DLD1 (cell line): Measurements from ENCODE around the gene BRD7.

Source experiments
- in situ Hi-C: cut with HindIII; loops from 2 replicates; pipeline ENCODE4 v1.10.0; 2017; ENCODE audit warnings: low sequenced_read_pairs

BRD7 gene

DNA sequence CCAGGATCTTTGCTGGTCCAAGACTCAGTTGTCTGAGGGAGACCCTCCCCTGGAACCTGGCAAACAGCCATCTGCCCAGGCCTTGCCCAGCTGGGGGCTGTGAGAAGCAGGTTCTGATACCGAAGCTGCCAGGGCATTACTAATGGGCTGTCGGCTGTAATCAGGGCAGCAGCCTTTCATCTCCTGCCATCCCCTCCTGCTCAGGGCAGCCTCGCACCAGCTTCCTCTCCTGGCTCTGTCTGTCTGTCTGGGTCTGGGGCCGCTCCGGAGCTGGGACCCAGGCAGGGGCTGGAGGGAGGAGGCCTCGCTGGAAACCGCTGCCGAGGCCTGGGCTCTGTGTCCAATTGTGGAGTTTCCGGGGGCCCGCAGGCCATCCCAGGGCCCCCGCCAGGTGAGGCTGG, 21.6 kb upstream of the BRD7 start:
- in situ Hi-C loops, result no loop called here

GRCh38 chr16:50389900-50390299, 21.1 kb upstream of the BRD7 start:
- in situ Hi-C loops, result no loop called here

GRCh38 chr16:50388496-50388895, 19.7 kb upstream of the BRD7 start:
- in situ Hi-C loops, result no loop called here

DNA sequence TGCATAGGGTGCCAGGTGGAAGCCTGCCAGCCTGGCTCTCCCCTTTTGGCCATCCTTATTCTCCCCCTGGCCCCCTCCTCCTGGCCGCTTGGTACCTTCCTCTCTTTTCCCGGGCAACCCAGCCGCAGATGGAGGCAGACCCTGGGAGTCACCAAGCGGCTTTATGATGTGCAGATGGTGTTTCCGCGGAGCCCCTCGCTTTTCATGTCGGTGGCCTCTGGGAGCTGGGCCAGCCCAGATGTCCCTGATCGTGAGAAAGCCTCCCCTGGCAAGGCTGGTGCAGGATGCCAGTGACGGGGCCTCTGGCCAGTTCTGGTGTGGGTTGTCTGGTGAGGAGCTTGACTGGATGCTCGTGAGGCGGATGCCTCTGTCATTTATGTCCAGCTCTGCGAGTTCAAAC, 18.0 kb upstream of the BRD7 start:
- in situ Hi-C loops, result no loop called here

DNA sequence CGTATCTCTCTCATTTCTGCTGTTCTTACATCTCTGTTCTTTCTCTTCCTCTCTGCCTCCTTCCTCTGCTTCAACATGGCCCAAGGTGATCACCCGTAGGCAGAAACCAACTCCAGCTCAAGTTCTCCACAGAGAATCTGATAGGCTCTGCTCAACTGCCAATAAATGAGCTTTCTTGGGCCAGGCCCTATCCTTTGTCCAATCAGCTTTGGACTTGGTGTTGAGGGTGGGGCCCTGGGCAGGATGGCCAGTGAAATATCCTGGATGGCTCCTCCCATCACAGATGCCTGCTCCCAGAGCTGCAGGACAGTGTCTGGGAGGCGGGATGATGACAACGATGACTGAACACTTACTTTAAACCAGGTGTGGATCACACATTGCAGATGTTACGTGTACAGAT, 17.4 kb upstream of the BRD7 start:
- in situ Hi-C loops, result no loop called here

DNA sequence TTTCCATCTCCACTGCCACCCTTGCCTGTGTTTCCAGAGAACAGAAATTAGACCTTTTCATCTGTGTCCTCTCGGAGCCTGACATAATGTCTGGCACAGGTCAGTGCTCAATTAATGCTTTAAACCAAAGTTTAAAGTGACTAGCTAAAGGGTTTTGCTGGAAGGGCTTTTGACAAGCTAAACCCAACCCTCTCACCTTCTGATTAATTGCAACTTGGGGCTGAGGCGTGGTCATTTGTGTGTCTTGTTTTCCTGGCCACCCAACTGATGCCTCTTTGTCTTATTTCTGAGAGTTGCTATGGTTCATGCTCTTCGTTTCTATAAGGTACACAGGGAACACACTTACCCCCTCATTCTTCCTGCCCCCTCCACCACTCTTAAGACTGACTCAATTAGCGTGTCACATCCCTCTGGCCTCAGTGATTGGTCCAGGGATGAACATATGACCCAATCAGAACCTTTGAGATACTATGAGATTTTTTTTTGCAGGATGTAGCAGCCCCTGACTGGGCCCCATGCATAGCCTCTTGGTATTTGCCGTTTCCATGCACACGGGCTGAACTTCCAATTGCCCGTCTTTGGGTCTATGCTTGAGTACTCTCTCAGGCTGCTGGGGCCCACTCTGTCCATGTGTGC, 15.8 kb upstream of the BRD7 start:
- in situ Hi-C loops, result no loop called here

DNA sequence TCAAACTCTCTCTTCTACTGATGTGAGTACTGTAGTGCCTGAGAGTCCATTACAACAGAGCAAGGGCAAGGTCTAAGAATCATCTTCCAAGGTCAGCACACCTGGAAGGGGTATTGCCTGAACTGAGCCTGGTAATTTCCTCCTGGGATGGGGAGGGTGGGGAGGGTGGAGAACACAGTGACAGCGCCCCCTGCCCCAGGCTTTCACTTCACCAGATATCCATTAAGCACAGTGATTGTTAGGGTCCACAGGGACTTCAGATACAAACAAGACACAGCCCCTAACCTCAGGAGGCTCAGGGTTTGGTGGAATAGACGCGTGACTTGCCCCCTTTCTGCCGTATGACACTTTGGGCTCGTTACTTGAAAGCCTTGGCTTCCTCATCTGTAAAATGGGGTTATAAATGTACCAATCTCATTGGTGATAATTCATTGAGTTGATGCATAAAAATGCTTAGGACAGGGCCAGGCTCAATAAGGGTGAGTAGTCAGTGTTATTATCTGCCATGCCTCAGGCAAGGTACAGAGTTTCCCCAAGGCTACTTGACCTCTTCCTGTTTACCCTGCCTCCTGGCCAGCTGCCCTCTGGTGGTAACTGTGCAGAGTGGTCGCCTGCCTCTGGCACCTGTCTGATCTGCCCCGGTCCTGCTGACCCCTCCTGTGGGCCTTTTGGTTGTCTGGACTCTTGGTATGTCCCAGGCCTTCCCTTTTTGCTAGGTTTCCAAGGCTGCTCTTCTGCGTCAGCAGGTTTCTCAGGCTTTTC, 13.1 kb upstream of the BRD7 start:
- in situ Hi-C loops, result no loop called here

GRCh38 chr16:50378417-50378816, 9.6 kb upstream of the BRD7 start:
- in situ Hi-C loops, result no loop called here

GRCh38 chr16:50377001-50377400, 8.2 kb upstream of the BRD7 start:
- in situ Hi-C loops, result no loop called here

- in situ Hi-C loops, result no loop called here
Measured at GRCh38 chr16:50373780-50374179, 5.0 kb upstream of the BRD7 start.

DNA sequence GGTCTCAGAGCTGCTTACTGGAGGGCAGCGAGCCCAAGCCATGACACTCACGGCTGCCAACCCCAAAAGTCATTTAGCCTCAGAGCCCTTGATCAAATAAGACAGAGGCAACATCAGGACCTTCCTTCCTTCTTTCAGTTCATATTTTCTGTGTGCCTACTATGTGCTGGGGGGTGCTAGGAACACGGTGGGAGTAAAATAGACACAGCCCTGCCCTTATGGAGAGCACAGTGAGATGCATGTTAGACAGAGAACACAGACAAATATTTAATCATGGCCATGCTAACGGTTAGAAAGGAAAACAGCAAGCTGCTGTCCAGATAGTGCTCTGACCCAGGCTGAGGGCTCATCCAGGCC, 4.5 kb upstream of the BRD7 start:
- in situ Hi-C loops, result no loop called here

DNA sequence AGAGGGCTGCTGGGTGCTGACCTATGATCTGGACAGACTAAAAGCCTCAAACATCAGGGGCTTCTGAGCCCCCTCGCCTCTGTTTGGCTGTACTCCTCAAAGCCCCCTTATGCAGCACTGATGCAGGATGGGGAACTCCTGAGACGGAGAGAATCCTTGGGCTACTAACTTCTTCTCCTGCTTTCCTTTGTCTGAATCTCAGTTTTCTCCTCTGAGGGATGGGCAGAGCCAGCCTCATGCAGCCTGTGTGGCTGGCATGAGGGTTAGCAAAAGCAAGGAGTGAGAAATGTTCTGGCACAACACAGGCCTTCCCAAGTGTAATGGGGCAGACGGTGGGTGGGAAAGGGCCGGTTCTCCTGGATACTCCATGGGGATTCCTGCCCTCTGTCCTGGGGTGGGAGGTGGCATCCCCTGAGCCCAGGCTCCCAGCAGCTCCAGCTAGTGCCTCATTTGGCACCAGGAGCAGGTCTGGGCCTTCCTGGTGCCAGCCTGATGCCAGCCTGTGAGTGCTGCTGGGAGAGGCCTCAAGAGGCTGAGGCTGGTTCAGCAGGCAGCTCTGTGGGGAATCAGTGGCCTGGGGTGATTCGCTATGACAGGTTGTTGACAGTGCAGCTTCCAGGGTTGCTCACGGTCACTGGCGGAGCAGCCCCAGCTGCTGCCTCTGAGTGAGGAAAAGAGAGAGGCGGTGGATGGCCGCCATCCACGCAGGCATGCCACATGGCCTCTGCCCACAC, 4.0 kb upstream of the BRD7 start:
- in situ Hi-C loops, result no loop called here

- in situ Hi-C loops, result no loop called here
Measured at GRCh38 chr16:50371936-50372595, 3.3 kb upstream of the BRD7 start.

DNA sequence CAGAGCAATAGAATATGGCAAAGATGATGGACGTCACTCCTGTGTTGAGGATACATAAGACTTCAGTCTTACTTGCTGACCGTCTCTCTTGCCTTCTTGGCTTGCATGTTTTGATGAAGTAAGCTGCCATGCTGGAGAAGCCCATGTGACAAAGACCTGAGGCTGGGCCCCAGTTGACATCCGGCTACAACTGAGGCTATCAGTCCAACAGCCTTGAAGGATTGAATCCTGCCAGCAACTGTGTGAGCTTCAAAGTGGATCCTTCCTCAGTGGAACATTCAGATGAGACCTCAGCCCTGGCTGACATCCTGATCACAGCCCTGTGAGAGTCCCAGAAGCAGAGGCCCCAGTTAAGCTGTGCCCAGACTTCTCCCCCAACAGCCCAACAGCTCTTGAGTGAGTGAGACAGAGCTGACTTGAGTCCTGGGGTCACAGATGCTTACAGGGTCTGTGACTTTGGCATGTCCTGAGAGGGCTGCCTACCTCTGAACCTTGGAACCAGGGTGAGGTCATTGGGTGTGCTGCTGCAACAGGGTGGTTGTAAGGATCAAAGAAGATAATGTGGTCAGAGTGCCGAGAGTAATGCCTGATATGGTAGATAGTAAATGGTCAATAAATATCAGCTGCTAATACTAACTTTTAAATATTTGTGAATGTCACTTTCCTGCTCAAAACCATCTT, 2.4 kb upstream of the BRD7 start:
- in situ Hi-C loops, result no loop called here

DNA sequence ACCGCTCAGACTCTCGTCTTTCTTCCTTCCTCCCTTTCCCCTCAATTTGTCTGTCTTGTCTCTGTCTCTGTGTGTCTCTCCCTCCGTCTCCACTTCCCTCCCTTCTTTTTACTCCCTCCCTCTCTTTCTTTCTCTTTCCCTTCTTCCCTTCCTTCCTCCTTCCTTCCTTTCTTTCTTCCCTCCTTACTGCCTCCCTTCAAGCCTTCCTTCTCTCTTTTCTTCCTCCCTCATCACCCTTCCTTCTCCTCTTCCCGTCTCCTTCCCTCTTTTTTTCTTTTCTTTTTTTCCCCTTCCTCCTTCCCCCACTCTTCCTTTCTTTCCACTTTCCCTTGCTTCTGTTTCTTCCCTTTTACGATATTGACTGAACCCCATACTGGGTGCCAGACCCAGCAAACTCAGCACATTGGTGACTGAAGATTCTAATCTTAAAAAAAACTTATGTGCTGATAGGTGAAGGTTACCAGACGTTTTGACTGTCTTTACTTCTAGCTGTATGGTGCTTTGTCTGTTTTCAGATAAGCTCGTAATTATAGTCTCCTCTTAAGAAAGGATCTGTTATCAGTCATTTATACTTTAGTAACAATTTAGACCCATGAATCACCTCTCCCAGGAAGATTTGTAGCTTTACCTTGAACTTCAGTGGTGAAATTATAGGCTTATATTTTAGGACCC, 481 bp upstream of the BRD7 start:
- in situ Hi-C loops, result no loop called here

DNA sequence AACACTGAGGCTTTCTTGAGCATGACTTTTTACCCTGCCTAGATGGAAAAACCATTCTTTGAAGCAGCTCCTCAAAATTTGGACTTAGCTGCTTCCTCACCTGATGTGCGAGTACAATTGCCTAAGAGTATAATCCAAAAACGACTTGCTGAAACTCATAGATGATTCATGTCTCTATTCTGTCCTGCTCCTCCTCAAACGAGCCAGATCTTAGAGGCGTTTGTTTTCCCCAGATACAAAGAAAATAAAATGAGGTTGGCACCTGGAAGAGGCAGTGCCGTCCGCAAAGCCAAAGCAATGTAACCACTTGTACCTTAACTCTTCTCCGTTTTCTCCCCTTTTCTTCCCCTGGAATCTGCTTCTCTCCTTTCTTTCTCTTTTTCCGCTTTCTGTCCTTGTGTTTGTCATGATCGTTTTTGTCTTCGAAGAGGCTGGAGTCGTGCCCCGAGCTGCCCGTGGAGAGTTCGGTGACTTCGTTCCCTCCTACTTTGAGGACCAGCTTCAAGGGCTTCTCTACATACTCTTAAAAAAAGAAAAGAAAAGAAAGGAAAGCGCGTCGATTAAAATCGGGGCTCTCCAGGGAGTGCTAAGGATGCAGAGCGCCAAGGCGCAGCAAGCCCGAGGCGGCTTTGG, 895 bp downstream of the BRD7 start:
- in situ Hi-C loops, result no loop called here

GRCh38 chr16:50365791-50366575, 2.8 kb downstream of the BRD7 start:
- in situ Hi-C loops, result no loop called here

DNA sequence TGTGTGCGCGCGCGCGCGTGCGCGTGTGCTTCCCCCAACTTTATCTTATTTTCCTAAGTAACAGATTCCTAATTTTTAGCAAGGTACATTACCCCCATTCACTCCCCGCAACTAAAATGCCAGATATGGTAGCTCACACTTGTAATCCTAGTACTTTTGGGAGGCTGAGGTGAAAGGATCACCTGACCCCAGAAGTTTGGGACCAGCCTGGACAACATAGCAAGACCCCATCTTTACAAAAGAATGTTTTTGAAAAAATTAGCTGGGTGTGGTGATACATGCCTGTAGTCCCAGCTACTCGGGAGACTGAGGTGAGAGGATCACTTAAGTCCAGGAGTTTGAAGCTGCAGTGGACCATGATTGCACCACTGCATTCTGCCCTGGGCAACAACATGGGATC, 5.1 kb downstream of the BRD7 start:
- in situ Hi-C loops, result no loop called here

DNA sequence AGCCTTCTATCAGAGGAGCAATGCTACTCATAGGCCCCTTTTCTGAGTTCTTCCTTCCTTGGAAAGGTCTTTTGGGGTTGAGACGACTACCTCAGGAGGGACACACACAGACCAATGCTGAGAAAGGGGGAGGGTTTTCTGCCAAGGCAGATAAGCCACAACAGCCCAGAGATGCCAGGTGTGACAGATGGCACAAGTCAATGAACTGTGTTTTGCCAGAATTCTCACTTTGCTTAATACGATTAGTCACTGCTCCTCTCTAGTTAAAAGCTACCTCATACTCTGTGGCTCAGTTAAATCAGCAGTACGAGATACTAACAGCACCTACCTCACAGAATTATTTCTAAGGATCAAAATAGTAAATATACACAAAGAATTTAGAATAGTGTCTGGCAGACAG, 8.0 kb downstream of the BRD7 start:
- in situ Hi-C loops, result no loop called here
